Central memory CD8-positive, alpha-beta T cell (primary cell): ENCODE results near the gene ACVR2B.

Source experiments
- ATAC-seq: fragments of 150-1000 bp; cut with Tn5 transposase; replicated peaks from 2 replicates; pipeline ENCODE4 v1.10.0; 2022; ENCODE audit warnings: mild to moderate bottlenecking, moderate FRiP score, moderate number of reproducible peaks; ENCODE audit not compliant: poor library complexity, severe bottlenecking; ENCODE audit errors: extremely low read depth
- DNase-seq, 2 donors: peaks; one replicate each; pipeline ENCODE4 v3.0.0; 2021; ENCODE audit warnings: low spot score in 2 of 2
- H3K27ac Mint-ChIP-seq: one replicate; pipeline ENCODE4 v1.8.0; 2022; ENCODE audit warnings: low read depth, mild to moderate bottlenecking, moderate library complexity, mixed read lengths
- H3K27me3 Mint-ChIP-seq: one replicate; pipeline ENCODE4 v1.8.0; 2022; ENCODE audit warnings: mixed read lengths
- H3K36me3 Mint-ChIP-seq: one replicate; pipeline ENCODE4 v1.8.0; 2022; ENCODE audit warnings: mild to moderate bottlenecking, moderate library complexity, mixed read lengths; ENCODE audit not compliant: insufficient read depth
- H3K4me1 Mint-ChIP-seq: one replicate; pipeline ENCODE4 v1.8.0; 2022; ENCODE audit warnings: mixed read lengths
- H3K4me3 Mint-ChIP-seq: one replicate; pipeline ENCODE4 v1.8.0; 2022; ENCODE audit warnings: mild to moderate bottlenecking, moderate library complexity, mixed read lengths
- H3K9me3 Mint-ChIP-seq: one replicate; pipeline ENCODE4 v1.8.0; 2022; ENCODE audit warnings: mixed read lengths

ACVR2B gene

DNA sequence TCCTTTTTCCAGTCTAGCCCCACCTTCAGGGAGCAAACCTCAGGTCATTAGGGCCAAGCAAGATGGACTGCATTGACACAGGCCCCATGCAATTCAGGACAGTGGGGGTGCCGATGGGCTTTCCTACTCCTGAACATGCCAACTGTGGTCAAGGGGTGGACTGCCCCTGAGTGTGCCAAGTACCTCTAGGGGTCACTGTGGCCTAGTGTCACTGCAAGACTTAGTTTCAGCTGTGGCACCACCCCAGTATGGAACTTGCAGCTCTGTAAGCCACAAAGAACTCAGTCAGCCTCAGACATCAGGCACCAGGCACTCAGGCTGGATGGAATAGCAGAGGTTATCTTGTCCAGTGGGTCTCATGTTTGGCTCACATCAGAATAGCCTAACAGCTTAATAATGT, 74.8 kb downstream of the ACVR2B start:
- Mint-ChIP-seq H3K9me3 (no peaks in the 10 kb centered on the region), H3K27ac (no peak overlapping the region), H3K36me3 (peaks cover 38% of the 10 kb centered on the region), H3K4me3 (no peak overlapping the region), H3K27me3 (no peaks in the 10 kb centered on the region), H3K4me1 (peaks cover 6% of the 10 kb centered on the region)
- ATAC-seq (no peak), DNase-seq (no peak)

DNA sequence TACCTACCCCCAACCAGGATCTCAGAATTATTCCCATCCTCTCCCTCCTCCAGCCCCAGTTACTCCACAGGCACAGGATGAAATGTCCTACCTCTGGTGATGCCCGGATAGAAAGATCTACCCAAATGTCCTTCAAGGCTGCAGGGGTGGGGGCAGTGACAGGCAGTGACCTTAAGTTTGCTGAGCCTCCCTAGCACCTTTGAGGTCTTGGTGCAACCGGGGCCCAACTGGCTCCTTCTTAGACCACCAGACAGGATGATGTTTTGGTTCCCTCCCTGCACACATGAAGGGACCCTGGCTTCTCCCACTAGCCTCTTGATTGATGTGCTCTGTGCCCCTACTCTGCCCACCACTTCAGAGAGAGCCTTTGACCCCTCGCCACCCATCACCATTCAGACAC, 78.8 kb downstream of the ACVR2B start:
- Mint-ChIP-seq H3K4me3 (no peak overlapping the region), H3K36me3 (peaks cover 13% of the 10 kb centered on the region), H3K9me3 (no peaks in the 10 kb centered on the region), H3K4me1 (peaks cover 14% of the 10 kb centered on the region), H3K27ac (no peak overlapping the region), H3K27me3 (no peaks in the 10 kb centered on the region)
- DNase-seq (no peak), ATAC-seq (no peak)

DNA sequence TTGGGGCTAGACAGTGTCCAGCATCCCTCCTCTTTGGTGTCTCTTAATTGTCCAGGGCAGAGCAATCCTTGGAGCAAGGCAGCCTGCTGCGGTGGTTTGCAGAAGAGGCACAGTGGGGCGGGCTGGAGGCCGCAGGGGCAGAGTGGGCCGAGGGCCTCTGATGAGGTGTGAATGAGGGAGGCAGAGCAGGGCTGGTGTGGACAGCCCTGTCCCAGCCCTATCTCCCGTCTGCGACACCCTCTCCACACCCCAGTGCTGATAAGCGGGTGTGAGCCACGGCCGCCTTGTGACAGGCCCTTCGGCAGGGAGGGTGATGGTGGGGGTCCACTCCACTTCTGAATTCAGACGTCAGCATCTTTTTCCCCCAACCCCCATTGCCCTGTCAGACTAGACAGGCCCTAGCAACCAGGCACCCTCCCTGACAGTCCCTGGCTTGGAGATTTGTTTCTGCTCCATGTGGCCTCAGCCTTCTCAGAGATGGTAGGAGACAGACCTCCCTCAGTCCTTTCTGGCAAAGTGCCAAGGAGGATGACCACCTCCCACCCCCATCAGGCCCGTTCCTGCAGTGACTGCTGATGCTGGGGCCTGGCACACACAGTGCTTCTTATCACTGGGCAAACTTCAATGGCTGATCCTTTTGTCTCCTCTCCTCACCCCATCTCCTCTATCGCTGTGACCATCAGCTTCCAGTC, 79.7 kb downstream of the ACVR2B start:
- peak overlapping the region; percentile 69 for H3K27ac Mint-ChIP-seq
- peaks cover 7% of the 10 kb centered on the region for H3K36me3 Mint-ChIP-seq
- no peak for ATAC-seq

DNA sequence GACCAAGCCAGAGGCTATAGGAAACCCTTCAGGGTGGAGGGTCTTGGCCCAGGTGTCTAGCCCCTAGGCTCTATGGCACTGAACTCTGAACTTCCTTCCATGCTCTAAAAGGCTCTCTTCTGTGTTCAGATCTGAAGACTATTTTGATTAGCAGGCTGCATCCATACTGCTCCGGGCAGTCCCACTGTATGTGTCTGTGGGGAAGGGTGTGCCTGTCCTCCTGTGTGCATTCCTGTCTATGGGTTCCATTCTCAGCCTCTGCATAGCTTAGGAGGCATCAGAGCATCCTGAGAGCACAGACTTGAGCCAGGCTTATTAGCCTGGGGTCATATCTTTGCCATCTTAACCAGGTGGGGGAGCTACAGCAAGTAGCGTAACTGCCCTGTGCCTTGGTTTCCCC, 80.5 kb downstream of the ACVR2B start:
- ATAC-seq: no peak

More for the DNA sequence above, 79.7 kb downstream of the ACVR2B start:
- Mint-ChIP-seq H3K27me3 (no peaks in the 10 kb centered on the region), H3K4me1 (peaks cover 14% of the 10 kb centered on the region), H3K4me3 (no peak overlapping the region), H3K9me3 (no peaks in the 10 kb centered on the region)
- no peak for DNase-seq

DNA sequence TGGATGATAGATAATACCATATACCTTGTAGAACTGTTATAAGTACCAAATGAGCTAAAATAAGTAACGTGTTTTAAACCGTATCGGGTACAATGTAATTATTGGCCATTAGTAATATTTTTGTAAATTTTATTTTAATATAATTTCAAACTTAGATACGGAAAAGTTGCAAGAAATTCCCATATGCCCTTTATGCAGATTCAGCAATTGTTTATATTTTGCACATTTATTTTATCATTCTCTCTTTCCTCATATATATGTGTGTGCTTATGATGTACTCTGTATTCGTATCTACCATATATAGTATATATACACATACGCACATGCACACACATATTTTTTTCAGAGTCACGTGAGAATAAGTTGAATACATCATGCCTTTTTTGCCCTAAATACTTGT, 80.9 kb downstream of the ACVR2B start:
- Mint-ChIP-seq H3K27ac (no peak overlapping the region), H3K4me1 (peaks cover 22% of the 10 kb centered on the region), H3K36me3 (peaks cover 7% of the 10 kb centered on the region), H3K27me3 (no peaks in the 10 kb centered on the region), H3K4me3 (no peak overlapping the region), H3K9me3 (no peaks in the 10 kb centered on the region)
- ATAC-seq (no peak), DNase-seq (no peak)

More for the DNA sequence above, 80.5 kb downstream of the ACVR2B start:
- Mint-ChIP-seq H3K9me3 (no peaks in the 10 kb centered on the region), H3K4me3 (no peak overlapping the region), H3K27me3 (no peaks in the 10 kb centered on the region), H3K36me3 (peaks cover 7% of the 10 kb centered on the region), H3K27ac (peak overlapping the region; percentile 69), H3K4me1 (peaks cover 19% of the 10 kb centered on the region)
- DNase-seq: no peak

DNA sequence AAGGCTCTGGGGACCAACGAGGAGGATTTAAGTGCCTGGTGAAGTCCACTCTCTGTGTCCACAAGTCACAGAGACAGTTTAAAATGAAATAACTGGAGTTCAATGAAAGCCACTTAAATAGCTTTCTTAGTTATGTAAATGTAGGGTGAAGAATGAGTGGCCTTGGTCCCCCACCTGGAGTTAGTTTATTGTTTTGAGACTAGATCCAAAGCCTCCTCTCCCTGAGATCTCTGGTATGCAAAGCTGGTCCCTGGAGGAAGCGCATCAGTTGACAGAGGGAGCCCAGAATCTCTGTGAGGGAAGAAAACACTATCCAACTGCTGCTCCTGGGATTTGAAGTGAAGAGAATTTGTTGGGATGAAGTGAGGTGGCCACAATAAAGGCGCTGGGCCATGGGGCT, 83.0 kb downstream of the ACVR2B start:
- Mint-ChIP-seq H3K4me1 (peaks cover 22% of the 10 kb centered on the region), H3K36me3 (peaks cover 4% of the 10 kb centered on the region), H3K9me3 (no peaks in the 10 kb centered on the region), H3K4me3 (no peak overlapping the region), H3K27ac (no peak overlapping the region), H3K27me3 (no peaks in the 10 kb centered on the region)
- DNase-seq (no peak), ATAC-seq (no peak)

DNA sequence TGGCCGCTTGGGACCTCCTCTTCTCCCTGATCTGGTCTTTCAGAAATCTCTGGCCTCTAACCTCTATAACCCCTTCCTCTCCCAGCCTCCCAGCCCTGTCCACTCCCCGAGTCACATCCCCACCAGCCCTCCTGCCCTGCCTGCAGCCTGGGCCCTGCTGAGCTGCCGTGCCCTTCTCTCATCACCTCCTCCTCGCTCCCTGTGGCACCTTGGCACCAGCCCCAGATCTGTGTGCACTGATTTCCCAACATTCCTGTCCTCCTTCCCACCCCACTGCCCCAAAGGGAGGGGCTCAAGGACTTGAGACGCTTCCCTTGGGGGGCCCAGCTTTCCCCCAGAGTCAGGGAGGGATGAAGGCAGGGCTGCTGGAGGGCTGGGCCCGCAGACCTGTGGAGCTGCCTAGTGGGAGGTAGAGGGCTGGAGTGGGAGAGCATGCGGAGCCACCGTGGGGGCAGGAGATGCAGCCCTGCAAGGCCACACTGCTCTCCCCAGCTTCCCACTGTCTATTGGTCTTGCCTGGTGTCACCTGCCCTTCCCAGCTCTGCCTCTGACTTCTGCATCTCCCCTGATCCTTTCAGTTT, 85.2 kb downstream of the ACVR2B start:
- no peak for DNase-seq
- Mint-ChIP-seq H3K27me3 (no peaks in the 10 kb centered on the region), H3K9me3 (no peaks in the 10 kb centered on the region), H3K36me3 (peaks cover 2% of the 10 kb centered on the region), H3K4me1 (peaks cover 16% of the 10 kb centered on the region), H3K4me3 (no peak overlapping the region), H3K27ac (no peak overlapping the region)
- ATAC-seq: no peak

DNA sequence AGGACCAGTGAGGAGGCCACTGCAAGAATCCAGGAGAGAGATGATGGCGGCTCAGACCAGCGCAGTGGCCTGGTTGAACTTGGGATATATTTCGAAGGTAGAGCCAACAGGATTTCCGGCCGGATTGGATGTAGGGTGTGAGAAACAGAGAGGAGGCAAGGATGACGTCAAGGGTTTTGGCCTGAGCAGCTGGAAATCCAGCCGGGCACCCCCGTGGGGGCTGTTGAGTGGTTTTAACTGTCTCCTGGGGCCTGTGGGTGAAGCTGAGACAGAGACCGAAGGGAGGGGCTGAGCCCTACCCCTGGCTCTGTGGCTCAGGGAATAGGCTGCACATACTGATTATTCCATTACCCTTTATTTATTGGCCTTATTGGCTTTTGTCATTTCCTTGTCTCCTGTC, 88.1 kb downstream of the ACVR2B start:
- no peak for DNase-seq

More for the DNA sequence above, 88.1 kb downstream of the ACVR2B start:
- Mint-ChIP-seq H3K36me3 (peaks cover 2% of the 10 kb centered on the region), H3K27me3 (no peaks in the 10 kb centered on the region), H3K9me3 (no peaks in the 10 kb centered on the region), H3K4me3 (no peak overlapping the region), H3K27ac (no peak overlapping the region), H3K4me1 (peaks cover 9% of the 10 kb centered on the region)
- no peak for ATAC-seq
